Measurements from ENCODE around the gene CRYGD.

GRCh38 chr2:208074610-208075356 is 49.5 kb downstream of the CRYGD start:
- TF ChIP-seq POLR2A (IDR thresholded peaks at IDR 0.05; ENCODE audit: low read depth, low read length), result no peak
- TF ChIP-seq POLR2AphosphoS5 (IDR thresholded peaks at IDR 0.05; ENCODE audit: low read depth, low read length), result no peak
